ENCODE measurements around the gene GALNT12. TPM values are rescaled to one million over a fixed set of nuclear protein-coding genes. Genes with fewer than 3 reads are reported as not detected.
A peak's percentile ranks its signal among the peaks of the same experiment; 100 is the strongest.

The GALNT12 gene
- total and polyA plus RNA-seq, 2 experiments from 2014 or later = 14.6 to 23.6 TPM

DNA sequence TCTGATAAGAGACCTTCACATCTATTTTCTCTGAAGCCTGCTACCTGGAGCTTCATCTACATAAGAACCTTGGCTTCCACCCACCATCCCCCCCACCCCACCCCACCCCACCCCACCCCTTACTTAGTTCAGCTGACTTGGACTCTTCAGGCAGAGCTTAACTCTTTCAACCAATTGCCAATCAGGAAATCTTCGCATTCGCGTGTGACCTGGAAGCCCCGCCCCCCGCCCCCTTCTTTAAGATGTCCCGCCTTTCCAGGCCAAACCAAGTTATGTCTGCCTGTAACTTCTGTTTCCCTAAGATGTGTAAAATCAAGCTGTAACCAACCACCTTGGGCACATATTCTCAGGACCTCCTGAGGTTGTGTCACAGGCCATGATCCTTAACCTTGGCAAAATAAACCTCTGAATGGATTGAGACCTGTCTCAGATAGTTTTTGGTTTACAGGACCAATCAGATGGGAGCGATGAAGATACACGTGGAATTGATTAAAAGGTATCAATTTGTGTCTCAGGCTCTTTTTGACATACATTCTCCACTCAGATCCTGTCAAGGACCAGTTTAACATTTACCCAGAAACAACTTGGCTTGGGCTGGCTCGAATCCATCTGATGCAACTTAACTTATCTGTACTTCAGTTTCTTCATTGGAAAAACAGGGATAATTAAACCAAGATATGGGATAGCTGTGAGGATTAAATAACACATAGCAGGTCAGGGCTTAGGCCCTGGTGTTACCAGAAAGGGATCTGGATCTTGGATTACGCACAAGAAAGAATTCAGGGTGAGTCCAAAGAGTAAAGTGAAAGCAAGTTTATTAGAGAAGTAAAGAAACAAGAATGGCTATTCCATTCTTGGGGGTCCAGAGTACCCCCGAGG is 43.6 kb downstream of the GALNT12 start:
- TF ChIP-seq STAT1 (IDR thresholded peaks at IDR 0.05; ENCODE audit: unreplicated experiment) (no peak), EZH2phosphoT487 (IDR thresholded peaks at IDR 0.05; ENCODE audit: unreplicated experiment) (no peak), EZH2 (IDR thresholded peaks at IDR 0.05; ENCODE audit: low read depth, unreplicated experiment) (no peak), POLR2AphosphoS5 (IDR thresholded peaks at IDR 0.05; ENCODE audit: low read depth) (no peak), REST (IDR thresholded peaks at IDR 0.05; ENCODE audit: unreplicated experiment) (no peak), ZNF114 (CRISPR knock-in tag; IDR thresholded peaks at IDR 0.05) (no peak)
- ATAC-seq (peak; percentile 34), DNase-seq (ENCODE audit: low spot score) (peak; percentile 69)
- H3F3A ChIP-seq (replicated peaks; ENCODE audit: low read depth) = no peaks in the 10 kb centered on the region
- H3K27me3 ChIP-seq (ENCODE audit: insufficient read depth) = no peaks in the 10 kb centered on the region
- Mint-ChIP-seq H3K4me3 (no peak overlapping the region), H3K9me3 (no peaks in the 10 kb centered on the region; the same call in 2 of the 3 replicates), H3K4me1 (peaks cover 9% of the 10 kb centered on the region), H3K27me3 (ENCODE audit: insufficient read depth, low read depth, poor library complexity) (peaks cover 1% of the 10 kb centered on the region), H3K27ac (no peak overlapping the region), H3K36me3 (ENCODE audit: low read depth) (peaks cover under 1% of the 10 kb centered on the region; the same call in 2 of the 3 replicates)
- no peaks in the 10 kb centered on the region for H3K9me2 ChIP-seq (ENCODE audit: insufficient read depth)
- 0 out of 2 replicates have a peak, but pooled peaks cover 3% of the 10 kb centered on the region for H3K4me1 ChIP-seq (ENCODE audit: insufficient read depth)
- H2AFZ ChIP-seq = no peak overlapping the region
- no peaks in the 10 kb centered on the region for H3K79me2 ChIP-seq (replicated peaks; ENCODE audit: insufficient read depth)
- H4K20me1 ChIP-seq (replicated peaks; ENCODE audit: insufficient read depth) = no peaks in the 10 kb centered on the region
- H3K27ac ChIP-seq (ENCODE audit: low read depth) = no peak overlapping the region
- H3K4me3 ChIP-seq = no peak overlapping the region
- no peak overlapping the region for H3K4me2 ChIP-seq
- H3K36me3 ChIP-seq (ENCODE audit: insufficient read depth) = no peaks in the 10 kb centered on the region

DNA sequence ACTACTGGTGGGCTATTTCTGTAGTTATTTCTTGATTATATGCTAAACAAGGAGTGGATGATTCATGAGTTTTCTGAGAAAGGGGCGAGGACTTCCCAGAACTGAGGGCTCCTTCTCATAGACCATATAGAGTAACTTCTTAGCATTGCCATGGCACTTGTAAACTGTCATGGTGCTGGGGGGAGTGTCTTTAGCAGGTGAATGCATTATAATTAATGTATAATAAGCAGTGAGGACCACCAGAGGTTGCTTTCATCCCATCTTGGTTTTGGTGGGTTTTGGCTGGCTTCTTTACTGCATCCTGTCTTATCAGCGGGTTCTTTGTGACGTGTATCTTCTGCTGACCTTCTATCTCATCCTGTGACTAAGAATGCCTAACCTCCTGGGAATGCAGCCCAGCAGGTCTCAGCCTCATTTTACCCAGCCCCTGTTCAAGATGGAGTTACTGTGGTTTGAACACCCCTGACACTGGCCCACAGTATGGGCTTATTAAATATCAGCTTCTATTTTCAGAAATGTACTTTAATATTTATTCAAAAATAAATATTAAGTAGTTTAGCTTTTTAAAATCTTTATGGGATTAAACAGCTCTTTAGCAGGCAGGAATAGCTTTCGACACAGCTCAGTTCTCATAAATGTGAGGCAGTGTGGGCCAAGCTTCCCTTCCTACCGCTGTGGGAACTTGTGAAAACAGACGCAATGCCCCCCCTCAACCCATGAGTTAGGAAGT is 44.4 kb downstream of the GALNT12 start:
- H3K27ac Mint-ChIP-seq = no peak overlapping the region
- no peak overlapping the region for H3K27ac ChIP-seq (ENCODE audit: low read depth)
- no peak for TF ChIP-seq JUNB (IDR thresholded peaks at IDR 0.05; ENCODE audit: unreplicated experiment)
- no peak for TF ChIP-seq ZNF462 (CRISPR knock-in tag; IDR thresholded peaks at IDR 0.05)
- no peak for TF ChIP-seq ZNF331 (CRISPR knock-in tag; IDR thresholded peaks at IDR 0.05; ENCODE audit: low read depth)
- no peak for TF ChIP-seq EZH2 (IDR thresholded peaks at IDR 0.05; ENCODE audit: low read depth, unreplicated experiment)

More for the DNA sequence above, 44.4 kb downstream of the GALNT12 start:
- no peaks in the 10 kb centered on the region for H3K27me3 ChIP-seq (ENCODE audit: insufficient read depth)
- H3K36me3 ChIP-seq (ENCODE audit: insufficient read depth) = no peaks in the 10 kb centered on the region
- no peaks in the 10 kb centered on the region for H4K20me1 ChIP-seq (replicated peaks; ENCODE audit: insufficient read depth)
- ATAC-seq (no peak), DNase-seq (ENCODE audit: low spot score) (no peak)
- no peak overlapping the region for H3K4me2 ChIP-seq
- H3K4me3 ChIP-seq = no peak overlapping the region
- no peaks in the 10 kb centered on the region for H3K9me2 ChIP-seq (ENCODE audit: insufficient read depth)
- no peaks in the 10 kb centered on the region for H3K79me2 ChIP-seq (replicated peaks; ENCODE audit: insufficient read depth)
- Mint-ChIP-seq H3K4me3 (no peak overlapping the region), H3K27me3 (ENCODE audit: insufficient read depth, low read depth, poor library complexity) (peaks cover 1% of the 10 kb centered on the region), H3K36me3 (ENCODE audit: low read depth) (no peaks in the 10 kb centered on the region; the same call in 2 of the 3 replicates), H3K9me3 (no peaks in the 10 kb centered on the region; the same call in 2 of the 3 replicates), H3K4me1 (peaks cover 9% of the 10 kb centered on the region)
- no peaks in the 10 kb centered on the region for H3F3A ChIP-seq (replicated peaks; ENCODE audit: low read depth)
- no peak overlapping the region for H2AFZ ChIP-seq
- H3K4me1 ChIP-seq (ENCODE audit: insufficient read depth) = 0 out of 2 replicates have a peak, but pooled peaks cover 3% of the 10 kb centered on the region
